Glomerular visceral epithelial cell (primary cell): ENCODE results near the gene CDH13.

ENCODE experiments used
- DNase-seq: peaks from one replicate; pipeline ENCODE4 v3.0.0-alpha.2; 2016; ENCODE audit errors: extremely low spot score

CDH13 gene

GRCh38 chr16:82845116-82845515 lies 218.3 kb downstream of the CDH13 start:
- no peak for DNase-seq

GRCh38 chr16:82846806-82847205 lies 220.0 kb downstream of the CDH13 start:
- DNase-seq = no peak

GRCh38 chr16:82848013-82848412 lies 221.2 kb downstream of the CDH13 start:
- no peak for DNase-seq

- no peak for DNase-seq
Measured at GRCh38 chr16:82852388-82853008, 225.7 kb downstream of the CDH13 start.

GRCh38 chr16:82855471-82855870 lies 228.7 kb downstream of the CDH13 start:
- DNase-seq = no peak

GRCh38 chr16:82857693-82858365 lies 231.1 kb downstream of the CDH13 start:
- no peak for DNase-seq

- DNase-seq = no peak
Measured at GRCh38 chr16:82859662-82860061, 232.9 kb downstream of the CDH13 start.

GRCh38 chr16:82860071-82860470 lies 233.3 kb downstream of the CDH13 start:
- no peak for DNase-seq

GRCh38 chr16:82862057-82862456 lies 235.3 kb downstream of the CDH13 start:
- no peak for DNase-seq

GRCh38 chr16:82864332-82865040 lies 237.7 kb downstream of the CDH13 start:
- DNase-seq = no peak

GRCh38 chr16:82865412-82865811 lies 238.6 kb downstream of the CDH13 start:
- DNase-seq = no peak

GRCh38 chr16:82867485-82867884 lies 240.7 kb downstream of the CDH13 start:
- no peak for DNase-seq

GRCh38 chr16:82874271-82874670 lies 247.5 kb downstream of the CDH13 start:
- DNase-seq = no peak

- no peak for DNase-seq
Measured at GRCh38 chr16:82874672-82875071, 247.9 kb downstream of the CDH13 start.

- no peak for DNase-seq
Measured at GRCh38 chr16:82876951-82877350, 250.2 kb downstream of the CDH13 start.

GRCh38 chr16:82878466-82878865 lies 251.7 kb downstream of the CDH13 start:
- no peak for DNase-seq

- no peak for DNase-seq
Measured at GRCh38 chr16:82880346-82880745, 253.6 kb downstream of the CDH13 start.

- no peak for DNase-seq
Measured at GRCh38 chr16:82881516-82881915, 254.7 kb downstream of the CDH13 start.

GRCh38 chr16:82882226-82882625 lies 255.5 kb downstream of the CDH13 start:
- DNase-seq = no peak

- DNase-seq = no peak
Measured at GRCh38 chr16:82882982-82883835, 256.4 kb downstream of the CDH13 start.

- no peak for DNase-seq
Measured at GRCh38 chr16:82884320-82884898, 257.6 kb downstream of the CDH13 start.

GRCh38 chr16:82886146-82886545 lies 259.4 kb downstream of the CDH13 start:
- no peak for DNase-seq
